ENCODE data around the gene ZNF217.

ZNF217 gene

DNA sequence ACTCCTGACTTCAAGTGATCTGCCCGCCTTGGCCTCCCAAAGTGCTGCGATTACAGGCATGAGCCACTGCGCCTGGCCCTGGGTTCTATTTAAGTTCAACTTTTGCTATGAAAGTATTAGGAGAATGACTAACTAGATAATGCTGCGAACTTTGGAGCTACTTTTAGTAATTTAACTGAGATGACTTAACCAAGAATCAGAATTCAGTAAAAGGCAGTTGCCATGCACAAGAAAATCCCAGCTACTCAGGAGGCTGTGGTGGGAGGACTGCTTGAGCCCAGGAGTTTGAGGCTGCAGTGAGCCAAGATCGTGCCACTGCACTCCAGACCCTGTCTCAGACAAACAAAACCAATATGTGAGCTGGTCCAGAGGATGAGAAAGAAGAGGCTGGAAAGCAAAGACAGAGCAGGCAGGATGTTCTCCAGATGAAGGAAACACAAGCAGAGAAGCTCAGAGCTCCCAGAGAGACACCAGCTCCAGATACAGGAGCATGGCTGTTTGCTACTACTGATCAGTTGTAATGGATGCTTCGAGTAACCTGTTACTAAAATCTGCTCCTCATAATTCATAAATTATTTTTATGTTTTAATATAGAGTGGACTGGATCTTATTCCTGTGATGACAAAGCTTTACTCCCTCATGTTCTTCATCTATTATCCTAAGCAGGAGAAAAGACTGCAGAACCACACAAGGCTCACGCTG, 23.9 kb downstream of the ZNF217 start:
- Histone ChIP-seq H2AFZ (ENCODE audit: low read depth, low read length, severe bottlenecking) (no peak overlapping the region), H3K36me3 (ENCODE audit: low read length) (peaks cover 3% of the 10 kb centered on the region; the same call in 1 of the 2 replicates), H4K20me1 (ENCODE audit: low read depth, low read length) (no peaks in the 10 kb centered on the region), H3K79me2 (ENCODE audit: insufficient read depth, low read length) (peaks cover 22% of the 10 kb centered on the region), H3K27me3 (ENCODE audit: low read length) (no peaks in the 10 kb centered on the region), H3K4me2 (ENCODE audit: low read depth, low read length, poor library complexity, severe bottlenecking) (no peak overlapping the region), H3F3A (ENCODE audit: insufficient read depth) (no peaks in the 10 kb centered on the region), H3K9me2 (replicated peaks; ENCODE audit: insufficient read depth, low read length) (no peaks in the 10 kb centered on the region), H3K9ac (ENCODE audit: low read length) (no peak overlapping the region), H3K9me3 (ENCODE audit: insufficient read depth, low read length) (no peaks in the 10 kb centered on the region), H3K27ac (ENCODE audit: low read depth, low read length) (no peak overlapping the region), H3K4me3 (ENCODE audit: insufficient read depth, low read length, poor library complexity, severe bottlenecking) (no peak overlapping the region)
- no peak for TF ChIP-seq EZH2phosphoT487 (conservative IDR thresholded peaks at IDR 0.05; ENCODE audit: low read length)
- TF ChIP-seq, protein P1, sequence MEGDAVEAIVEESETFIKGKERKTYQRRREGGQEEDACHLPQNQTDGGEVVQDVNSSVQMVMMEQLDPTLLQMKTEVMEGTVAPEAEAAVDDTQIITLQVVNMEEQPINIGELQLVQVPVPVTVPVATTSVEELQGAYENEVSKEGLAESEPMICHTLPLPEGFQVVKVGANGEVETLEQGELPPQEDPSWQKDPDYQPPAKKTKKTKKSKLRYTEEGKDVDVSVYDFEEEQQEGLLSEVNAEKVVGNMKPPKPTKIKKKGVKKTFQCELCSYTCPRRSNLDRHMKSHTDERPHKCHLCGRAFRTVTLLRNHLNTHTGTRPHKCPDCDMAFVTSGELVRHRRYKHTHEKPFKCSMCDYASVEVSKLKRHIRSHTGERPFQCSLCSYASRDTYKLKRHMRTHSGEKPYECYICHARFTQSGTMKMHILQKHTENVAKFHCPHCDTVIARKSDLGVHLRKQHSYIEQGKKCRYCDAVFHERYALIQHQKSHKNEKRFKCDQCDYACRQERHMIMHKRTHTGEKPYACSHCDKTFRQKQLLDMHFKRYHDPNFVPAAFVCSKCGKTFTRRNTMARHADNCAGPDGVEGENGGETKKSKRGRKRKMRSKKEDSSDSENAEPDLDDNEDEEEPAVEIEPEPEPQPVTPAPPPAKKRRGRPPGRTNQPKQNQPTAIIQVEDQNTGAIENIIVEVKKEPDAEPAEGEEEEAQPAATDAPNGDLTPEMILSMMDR (IDR thresholded peaks at IDR 0.05; ENCODE audit: insufficient read depth, low read length, poor library complexity, severe bottlenecking), result no peak

DNA sequence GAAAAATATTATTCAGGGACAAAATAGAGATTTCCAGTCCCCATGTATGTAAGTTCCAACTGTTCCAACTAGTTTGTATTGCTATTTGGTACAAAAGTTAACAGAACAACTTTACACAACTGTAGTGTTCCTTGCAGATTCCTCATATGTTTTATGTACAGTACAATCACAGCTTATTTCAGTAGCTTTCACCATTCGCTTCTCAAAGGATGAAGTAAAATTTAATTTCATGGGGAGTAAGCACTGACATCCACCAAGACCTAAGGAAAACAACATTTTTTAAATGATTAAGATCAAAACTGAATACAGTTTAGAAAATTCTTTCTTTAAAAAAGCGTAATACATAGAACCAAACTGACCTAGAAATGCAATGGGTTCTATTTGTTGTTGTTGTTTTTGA, 24.6 kb downstream of the ZNF217 start:
- Histone ChIP-seq H3K9me3 (ENCODE audit: insufficient read depth, low read length) (no peaks in the 10 kb centered on the region), H3K9me2 (replicated peaks; ENCODE audit: insufficient read depth, low read length) (no peaks in the 10 kb centered on the region), H2AFZ (ENCODE audit: low read depth, low read length, severe bottlenecking) (no peak overlapping the region), H3K36me3 (ENCODE audit: low read length) (peaks cover 3% of the 10 kb centered on the region; the same call in 1 of the 2 replicates), H3K27ac (ENCODE audit: low read depth, low read length) (no peak overlapping the region), H3K9ac (ENCODE audit: low read length) (no peak overlapping the region), H3K4me3 (ENCODE audit: insufficient read depth, low read length, poor library complexity, severe bottlenecking) (no peak overlapping the region), H3K79me2 (ENCODE audit: insufficient read depth, low read length) (peaks cover 18% of the 10 kb centered on the region; the same call in 1 of the 2 replicates), H4K20me1 (ENCODE audit: low read depth, low read length) (no peaks in the 10 kb centered on the region), H3K4me2 (ENCODE audit: low read depth, low read length, poor library complexity, severe bottlenecking) (no peak overlapping the region), H3K27me3 (ENCODE audit: low read length) (no peaks in the 10 kb centered on the region), H3F3A (ENCODE audit: insufficient read depth) (no peaks in the 10 kb centered on the region)
- no peak for TF ChIP-seq EZH2phosphoT487 (conservative IDR thresholded peaks at IDR 0.05; ENCODE audit: low read length)
- TF ChIP-seq, protein P1 (IDR thresholded peaks at IDR 0.05; ENCODE audit: insufficient read depth, low read length, poor library complexity, severe bottlenecking), result no peak

DNA sequence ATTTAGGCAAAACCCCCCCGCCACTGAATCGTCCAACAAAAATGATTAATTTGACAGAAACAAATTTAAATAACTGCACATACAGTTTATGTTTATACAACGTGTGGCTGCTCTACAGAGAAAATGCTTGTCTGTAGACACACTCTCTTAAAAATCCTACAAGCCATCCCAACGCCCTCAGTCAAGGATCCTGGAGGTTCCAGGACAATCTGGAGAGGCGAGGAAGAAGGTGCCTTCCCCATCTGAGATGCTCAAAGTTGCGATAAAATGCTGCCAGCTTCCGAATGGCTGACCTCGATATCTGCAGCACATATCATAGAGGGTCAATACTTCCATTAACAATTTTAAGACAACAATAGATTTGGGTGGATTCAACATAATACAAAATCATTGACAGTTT, 25.3 kb downstream of the ZNF217 start:
- no peak overlapping the region for H2AFZ ChIP-seq (ENCODE audit: low read depth, low read length, severe bottlenecking)
- H3K27me3 ChIP-seq (ENCODE audit: low read length), result no peaks in the 10 kb centered on the region
- peaks cover 11% of the 10 kb centered on the region; the same call in 1 of the 2 replicates for H3K79me2 ChIP-seq (ENCODE audit: insufficient read depth, low read length)
- no peaks in the 10 kb centered on the region for H3K9me2 ChIP-seq (replicated peaks; ENCODE audit: insufficient read depth, low read length)
- H3K4me3 ChIP-seq (ENCODE audit: insufficient read depth, low read length, poor library complexity, severe bottlenecking), result no peak overlapping the region
- no peaks in the 10 kb centered on the region for H3K9me3 ChIP-seq (ENCODE audit: insufficient read depth, low read length)
- H3F3A ChIP-seq (ENCODE audit: insufficient read depth), result no peaks in the 10 kb centered on the region
- no peak overlapping the region for H3K4me2 ChIP-seq (ENCODE audit: low read depth, low read length, poor library complexity, severe bottlenecking)
- no peak overlapping the region for H3K27ac ChIP-seq (ENCODE audit: low read depth, low read length)
- H3K36me3 ChIP-seq (ENCODE audit: low read length), result peaks cover 3% of the 10 kb centered on the region; the same call in 1 of the 2 replicates
- H4K20me1 ChIP-seq (ENCODE audit: low read depth, low read length), result no peaks in the 10 kb centered on the region
- no peak overlapping the region for H3K9ac ChIP-seq (ENCODE audit: low read length)
- no peak for TF ChIP-seq EZH2phosphoT487 (conservative IDR thresholded peaks at IDR 0.05; ENCODE audit: low read length)
- TF ChIP-seq, protein P1 (IDR thresholded peaks at IDR 0.05; ENCODE audit: insufficient read depth, low read length, poor library complexity, severe bottlenecking), result no peak
